SJCRH30 (cell line): ENCODE data around the gene SERAC1. TPM values are rescaled to one million over a fixed set of nuclear protein-coding genes. Genes with fewer than 3 reads are reported as not detected.
A peak's percentile ranks its signal among the peaks of the same experiment; 100 is the strongest.
"Not testable (repeated sequence)": the region's sequence is repeated elsewhere in the genome, so short reads cannot be mapped to it uniquely, and the experiment has no call there.

Experiments used
- DNase-seq, 2 experiments: peaks; one replicate each; pipeline ENCODE4 v3.0.0-alpha.2; 2015 to 2020
- H3K27ac ChIP-seq: fragments of 250-450 bp; sonication (Bioruptor Pico); 2 replicates; pipeline ENCODE4 v1.5.1; 2020; ENCODE audit warnings: mild to moderate bottlenecking, moderate library complexity
- H3K27me3 ChIP-seq: fragments of 250-450 bp; sonication (Bioruptor Pico); 2 replicates; pipeline ENCODE4 v1.5.1; 2020; ENCODE audit warnings: mild to moderate bottlenecking, moderate library complexity
- H3K36me3 ChIP-seq: fragments of 250-450 bp; sonication (Bioruptor Pico); 2 replicates; pipeline ENCODE4 v1.5.1; 2020; ENCODE audit warnings: mild to moderate bottlenecking, moderate library complexity
- H3K4me1 ChIP-seq: fragments of 250-450 bp; sonication (Bioruptor Pico); 2 replicates; pipeline ENCODE4 v1.5.1; 2020; ENCODE audit warnings: mild to moderate bottlenecking, moderate library complexity
- H3K4me3 ChIP-seq: fragments of 250-450 bp; sonication (Bioruptor Pico); 2 replicates; pipeline ENCODE4 v1.5.1; 2020; ENCODE audit warnings: mild to moderate bottlenecking, moderate library complexity
- H3K9me3 ChIP-seq: fragments of 250-450 bp; sonication (Bioruptor Pico); replicated peaks from 2 replicates; pipeline ENCODE4 v1.5.1; 2020; ENCODE audit warnings: mild to moderate bottlenecking, moderate library complexity
- total RNA-seq: library from RNA; depleted of rRNA; stranded (reverse); fragments of >200 nt; shearing (Covaris generic); gene quantifications from 2 replicates; pipeline ENCODE4 v1.2.3, GENCODE V29; 2014

Gene SERAC1
- total RNA-seq, 1 experiment from 2014 or later: 12.3 TPM

DNA sequence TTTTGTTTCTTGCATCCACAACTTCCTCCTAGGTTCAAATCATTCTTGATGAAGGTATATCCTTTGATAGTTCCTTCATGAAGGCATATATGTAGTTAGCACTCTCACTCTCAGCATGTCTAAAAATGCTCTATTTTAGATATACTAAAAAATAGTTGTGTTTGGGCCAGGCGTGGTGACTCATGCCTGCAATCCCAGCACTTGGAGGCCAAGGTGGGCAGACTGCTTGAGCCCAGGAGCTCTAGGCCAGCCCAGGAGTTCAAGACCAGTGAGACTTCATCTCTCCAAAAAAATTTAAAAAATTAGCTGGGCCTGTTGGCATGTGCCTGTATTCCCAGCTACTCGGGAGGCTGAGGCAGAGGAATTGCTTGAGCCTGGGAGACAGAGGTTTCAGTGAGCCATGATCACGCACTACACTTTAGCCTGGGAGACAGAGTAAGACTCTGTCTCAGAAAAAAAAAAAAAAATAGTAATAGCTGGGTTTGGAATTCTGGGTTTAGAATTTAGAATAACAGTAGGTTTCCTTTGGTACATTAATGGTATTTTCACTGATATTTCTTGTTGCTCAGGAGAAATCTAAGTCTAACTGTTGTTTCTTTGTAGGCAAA, 7.0 kb downstream of the SERAC1 start:
- no peaks in the 10 kb centered on the region for H3K4me1 ChIP-seq
- H3K27ac ChIP-seq: no peak overlapping the region
- no peak for DNase-seq
- peaks cover 8% of the 10 kb centered on the region for H3K36me3 ChIP-seq
- no peaks in the 10 kb centered on the region for H3K27me3 ChIP-seq
- H3K9me3 ChIP-seq: no peaks in the 10 kb centered on the region
- H3K4me3 ChIP-seq: no peak overlapping the region

DNA sequence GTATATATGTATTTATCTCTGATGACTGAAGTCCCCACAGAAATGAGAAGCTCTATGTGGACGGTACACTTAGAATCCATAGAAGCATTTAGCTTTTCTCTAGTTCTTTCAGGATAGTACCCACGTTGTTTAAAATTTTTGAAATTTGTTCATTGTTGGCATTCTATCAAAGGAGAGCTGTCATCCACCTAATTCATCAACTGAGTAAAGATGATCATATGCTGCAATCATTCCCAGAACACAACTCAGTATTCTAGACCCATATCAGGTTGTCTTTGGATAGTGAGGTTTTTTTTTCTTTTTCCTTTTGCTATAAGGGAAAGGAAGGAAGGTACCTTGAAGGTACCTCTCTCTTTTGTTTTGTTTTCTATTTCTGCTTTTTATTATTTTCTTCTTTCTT, 9.3 kb downstream of the SERAC1 start:
- DNase-seq: no peak
- H3K27ac ChIP-seq: no peak overlapping the region
- no peak overlapping the region for H3K4me3 ChIP-seq
- H3K27me3 ChIP-seq: no peaks in the 10 kb centered on the region
- H3K4me1 ChIP-seq: no peaks in the 10 kb centered on the region
- no peaks in the 10 kb centered on the region for H3K9me3 ChIP-seq
- H3K36me3 ChIP-seq: peaks cover 10% of the 10 kb centered on the region; the same call in 1 of the 2 replicates

DNA sequence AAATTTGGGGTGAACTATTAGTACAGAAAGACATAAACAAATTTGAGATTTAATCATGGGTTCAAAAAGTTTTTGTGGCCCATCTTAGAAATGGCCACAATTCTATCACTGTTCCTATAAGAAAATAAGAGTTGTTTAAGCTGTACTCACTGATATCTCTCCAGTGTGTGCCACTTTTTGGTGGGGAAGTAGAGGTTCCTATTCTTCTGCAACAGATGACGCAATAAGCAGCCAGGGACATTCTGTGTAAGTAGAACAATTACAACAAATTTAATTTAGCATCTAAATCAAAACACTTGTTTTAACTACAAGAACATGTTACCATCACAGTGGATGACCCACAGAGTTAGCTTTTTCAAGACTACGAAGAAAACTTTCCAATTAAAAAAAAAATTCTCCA, 9.9 kb downstream of the SERAC1 start:
- no peaks in the 10 kb centered on the region for H3K9me3 ChIP-seq
- DNase-seq: no peak
- H3K4me1 ChIP-seq: no peaks in the 10 kb centered on the region
- H3K27ac ChIP-seq: no peak overlapping the region
- H3K36me3 ChIP-seq: peaks cover 10% of the 10 kb centered on the region; the same call in 1 of the 2 replicates
- H3K4me3 ChIP-seq: no peak overlapping the region
- no peaks in the 10 kb centered on the region for H3K27me3 ChIP-seq

DNA sequence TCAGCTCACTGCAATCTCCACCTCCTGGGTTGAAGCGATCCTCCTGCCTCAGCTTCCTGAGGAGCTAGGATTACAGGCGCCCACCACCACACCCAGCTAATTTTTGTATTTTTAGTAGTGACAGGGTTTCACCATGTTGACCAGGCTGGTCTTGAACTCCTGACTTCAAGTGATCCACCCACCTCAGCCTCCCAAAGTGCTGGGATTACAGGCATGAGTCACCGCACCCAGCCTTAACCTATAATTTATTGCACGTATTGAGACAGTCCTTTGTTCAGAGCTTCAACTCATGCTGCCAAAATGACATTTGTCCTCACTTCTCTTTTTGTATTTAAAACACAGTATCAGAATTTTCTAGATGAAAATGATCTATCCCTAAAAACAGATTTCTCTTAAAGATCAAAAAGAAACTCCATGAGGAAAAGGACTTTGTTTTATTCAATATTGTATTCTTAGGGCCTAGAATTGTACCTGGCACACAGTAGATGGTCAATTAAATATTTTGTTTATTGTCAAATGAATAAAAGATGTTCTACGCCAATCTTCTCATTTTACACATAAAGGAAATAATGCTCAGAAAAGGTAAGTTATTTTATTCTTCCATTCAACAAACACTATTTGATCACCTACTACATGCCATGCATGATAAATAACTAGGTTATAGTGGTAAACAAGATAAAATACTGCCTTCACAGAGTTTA, 10.8 kb downstream of the SERAC1 start:
- H3K36me3 ChIP-seq: peaks cover 10% of the 10 kb centered on the region; the same call in 1 of the 2 replicates
- H3K9me3 ChIP-seq: no peaks in the 10 kb centered on the region
- DNase-seq: no peak
- no peaks in the 10 kb centered on the region for H3K27me3 ChIP-seq
- H3K4me3 ChIP-seq: no peak overlapping the region
- H3K4me1 ChIP-seq: no peaks in the 10 kb centered on the region
- H3K27ac ChIP-seq: no peak overlapping the region

DNA sequence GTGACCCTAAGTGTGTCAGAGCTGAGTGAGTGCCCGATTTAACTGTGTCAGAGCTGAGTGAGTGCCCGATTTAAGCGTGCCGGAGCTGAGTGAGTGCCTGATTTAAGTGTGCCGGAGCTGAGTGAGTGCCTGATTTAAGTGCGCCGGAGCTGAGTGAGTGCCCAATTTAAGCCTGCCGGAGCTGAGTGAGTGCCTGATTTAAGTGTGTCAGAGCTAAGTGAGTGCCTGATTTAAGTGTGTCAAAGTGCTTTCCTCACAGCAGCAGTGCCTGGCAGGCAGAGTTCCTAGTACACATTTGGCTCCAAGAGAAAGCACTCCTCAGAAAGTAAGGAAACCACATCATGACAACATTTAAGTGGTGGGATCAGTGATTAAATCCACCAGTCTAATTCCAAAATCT, 13.2 kb downstream of the SERAC1 start:
- no peak overlapping the region for H3K27ac ChIP-seq
- no peaks in the 10 kb centered on the region for H3K4me1 ChIP-seq
- DNase-seq: no peak
- H3K9me3 ChIP-seq: no peaks in the 10 kb centered on the region
- no peak overlapping the region for H3K4me3 ChIP-seq
- no peaks in the 10 kb centered on the region for H3K27me3 ChIP-seq
- H3K36me3 ChIP-seq: peaks cover 10% of the 10 kb centered on the region; the same call in 1 of the 2 replicates

DNA sequence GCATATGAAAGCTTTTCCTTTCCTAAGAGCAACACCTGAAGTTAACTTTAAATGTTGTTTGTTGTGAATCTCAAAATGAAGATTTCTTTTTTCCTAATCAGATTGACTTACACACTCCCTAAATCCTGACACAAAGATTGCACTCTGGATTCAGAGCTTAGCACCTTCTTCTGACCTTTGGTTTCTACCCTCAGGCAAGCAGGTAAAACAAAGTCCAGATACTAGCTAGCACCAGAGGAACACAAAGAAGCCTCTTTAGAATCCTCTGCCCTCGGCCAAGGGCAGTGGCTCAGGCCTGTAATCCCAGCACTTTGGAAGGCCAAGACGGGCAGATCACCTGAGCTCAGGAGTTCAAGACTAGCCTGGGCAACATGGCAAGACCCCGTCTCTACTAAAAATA, 14.5 kb downstream of the SERAC1 start:
- Histone ChIP-seq H3K9me3 (no peaks in the 10 kb centered on the region), H3K27me3 (no peaks in the 10 kb centered on the region), H3K4me1 (no peaks in the 10 kb centered on the region), H3K27ac (no peak overlapping the region), H3K4me3 (no peak overlapping the region), H3K36me3 (peaks cover 10% of the 10 kb centered on the region; the same call in 1 of the 2 replicates)
- no peak for DNase-seq

DNA sequence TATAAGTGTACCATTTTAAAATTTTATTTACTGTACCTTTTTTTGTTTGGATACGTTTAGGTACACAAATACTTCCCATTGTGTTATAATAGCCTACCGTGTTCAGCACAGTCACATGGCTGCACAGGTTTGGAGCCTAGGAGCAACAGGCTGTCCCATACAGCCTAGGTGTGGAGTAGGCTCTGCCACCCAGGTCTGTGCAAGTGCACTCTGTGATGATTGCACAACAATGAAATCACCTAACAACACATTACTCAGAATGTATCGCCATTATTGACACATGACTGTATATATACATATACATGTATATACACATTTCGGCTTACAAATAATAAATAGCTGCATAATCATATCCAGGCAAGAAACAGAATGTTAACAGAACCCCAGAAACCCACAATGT, 15.4 kb downstream of the SERAC1 start:
- Histone ChIP-seq H3K4me3 (no peak overlapping the region), H3K27ac (no peak overlapping the region), H3K4me1 (no peaks in the 10 kb centered on the region), H3K36me3 (peaks cover 10% of the 10 kb centered on the region; the same call in 1 of the 2 replicates), H3K9me3 (no peaks in the 10 kb centered on the region), H3K27me3 (no peaks in the 10 kb centered on the region)
- DNase-seq: no peak

DNA sequence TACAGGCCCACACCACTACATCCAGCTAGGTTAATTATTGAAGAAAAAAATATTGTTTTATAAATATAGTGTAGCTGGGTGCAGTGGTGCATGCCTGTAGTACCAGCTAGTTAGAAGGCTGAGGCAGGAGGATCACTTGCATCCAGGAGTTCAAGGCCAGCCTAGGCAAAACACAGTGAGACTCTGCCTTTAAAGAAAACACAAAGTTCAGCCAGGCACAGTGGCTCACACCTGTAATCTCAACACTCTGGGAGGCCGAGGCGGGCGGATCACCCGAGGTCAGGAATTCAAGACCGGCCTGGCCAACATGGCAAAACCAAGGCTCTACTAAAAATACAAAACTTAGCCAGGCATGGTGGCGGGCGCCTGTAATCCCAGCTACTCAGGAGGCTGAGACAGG, 16.0 kb downstream of the SERAC1 start:
- H3K27ac ChIP-seq, H3K4me1 ChIP-seq, H3K27me3 ChIP-seq, H3K36me3 ChIP-seq, H3K9me3 ChIP-seq, H3K4me3 ChIP-seq, DNase-seq: not testable (repeated sequence)

DNA sequence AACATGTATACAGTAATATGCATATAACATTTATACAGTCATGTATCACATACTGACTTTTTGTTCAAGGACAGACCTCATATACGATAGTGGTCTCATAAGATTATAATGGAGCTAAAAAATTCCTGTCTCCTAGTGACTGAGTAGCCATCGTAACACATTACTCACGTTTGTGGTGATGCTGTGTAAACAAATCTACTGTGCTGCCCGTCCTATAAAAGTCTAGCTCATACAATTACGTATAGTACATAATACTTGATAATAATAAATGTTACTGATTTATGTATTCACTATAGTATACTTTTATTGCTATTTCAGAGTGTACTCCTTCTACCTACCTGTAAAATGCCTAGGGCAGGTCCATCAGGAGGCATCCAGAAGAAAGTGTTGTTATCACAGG, 17.4 kb downstream of the SERAC1 start:
- Histone ChIP-seq H3K27me3 (no peaks in the 10 kb centered on the region), H3K36me3 (peaks cover 5% of the 10 kb centered on the region), H3K4me3 (no peak overlapping the region), H3K4me1 (no peaks in the 10 kb centered on the region), H3K9me3 (no peaks in the 10 kb centered on the region), H3K27ac (no peak overlapping the region)
- no peak for DNase-seq

DNA sequence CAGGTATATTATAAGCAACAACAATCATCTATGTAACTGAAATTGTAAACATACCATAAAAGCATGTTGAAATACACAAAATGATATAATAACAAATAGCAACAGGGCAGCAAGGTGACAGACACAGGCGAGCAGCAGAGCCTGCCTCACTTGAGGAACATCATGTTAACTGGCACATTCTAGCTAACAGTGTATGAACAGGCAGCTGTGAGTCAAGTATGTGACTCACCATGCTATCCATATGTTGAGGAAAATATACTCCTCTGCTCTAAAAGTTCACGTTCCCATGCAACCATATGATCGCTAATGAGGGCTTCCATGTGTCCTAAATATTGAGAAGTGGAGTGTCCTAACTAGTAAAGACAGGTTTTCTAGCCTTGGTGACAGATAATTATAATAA, 18.4 kb downstream of the SERAC1 start:
- no peak overlapping the region for H3K27ac ChIP-seq
- H3K27me3 ChIP-seq: no peaks in the 10 kb centered on the region
- no peaks in the 10 kb centered on the region for H3K9me3 ChIP-seq
- H3K36me3 ChIP-seq: peaks cover 5% of the 10 kb centered on the region
- H3K4me3 ChIP-seq: no peak overlapping the region
- H3K4me1 ChIP-seq: no peaks in the 10 kb centered on the region
- DNase-seq: no peak

DNA sequence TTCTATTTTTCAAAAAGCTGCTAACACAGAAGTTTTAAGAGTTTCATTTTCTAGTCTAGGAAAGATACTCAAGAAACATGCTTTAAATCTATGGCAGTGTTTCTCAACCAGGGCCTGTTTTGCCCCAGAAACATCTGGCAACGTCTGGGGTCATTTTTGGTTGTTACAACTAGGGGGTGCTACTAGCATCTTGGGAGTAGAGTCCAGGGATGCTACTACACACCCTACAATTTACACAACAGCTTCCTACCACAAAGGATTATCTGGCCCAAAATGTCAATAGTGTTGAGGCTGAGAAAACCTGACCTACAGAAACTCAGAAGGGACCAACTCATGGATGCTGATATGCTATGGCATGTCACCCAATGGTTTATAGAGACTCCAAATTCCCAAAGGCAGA, 24.4 kb downstream of the SERAC1 start:
- Histone ChIP-seq H3K4me3 (no peak overlapping the region), H3K27ac (no peak overlapping the region), H3K27me3 (no peaks in the 10 kb centered on the region), H3K4me1 (no peaks in the 10 kb centered on the region), H3K9me3 (no peaks in the 10 kb centered on the region), H3K36me3 (peaks cover 16% of the 10 kb centered on the region; the same call in 1 of the 2 replicates)
- peak in 1 of 2 experiments; percentile 34 for DNase-seq

DNA sequence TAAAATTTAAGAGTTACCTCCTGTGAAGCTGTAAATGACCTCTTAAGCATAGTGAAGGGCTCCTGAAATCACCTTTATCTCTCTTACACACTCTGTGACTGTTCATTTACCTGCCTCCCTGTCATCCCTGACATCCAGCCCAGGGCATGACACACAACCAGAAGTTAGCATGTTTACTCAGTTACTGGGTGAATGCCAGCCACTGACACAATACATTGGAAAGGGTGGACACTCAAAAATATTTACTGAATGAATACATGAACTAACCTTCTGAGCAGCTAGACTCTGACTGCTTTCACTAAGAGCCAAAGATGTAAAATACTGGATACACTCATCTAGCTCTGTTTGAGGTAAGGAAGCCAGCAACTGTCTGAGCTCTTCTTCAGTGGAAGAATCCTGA, 25.3 kb downstream of the SERAC1 start:
- H3K4me1 ChIP-seq: no peaks in the 10 kb centered on the region
- no peaks in the 10 kb centered on the region for H3K27me3 ChIP-seq
- no peaks in the 10 kb centered on the region for H3K9me3 ChIP-seq
- no peak overlapping the region for H3K27ac ChIP-seq
- peaks cover 16% of the 10 kb centered on the region; the same call in 1 of the 2 replicates for H3K36me3 ChIP-seq
- H3K4me3 ChIP-seq: no peak overlapping the region
- DNase-seq: no peak

DNA sequence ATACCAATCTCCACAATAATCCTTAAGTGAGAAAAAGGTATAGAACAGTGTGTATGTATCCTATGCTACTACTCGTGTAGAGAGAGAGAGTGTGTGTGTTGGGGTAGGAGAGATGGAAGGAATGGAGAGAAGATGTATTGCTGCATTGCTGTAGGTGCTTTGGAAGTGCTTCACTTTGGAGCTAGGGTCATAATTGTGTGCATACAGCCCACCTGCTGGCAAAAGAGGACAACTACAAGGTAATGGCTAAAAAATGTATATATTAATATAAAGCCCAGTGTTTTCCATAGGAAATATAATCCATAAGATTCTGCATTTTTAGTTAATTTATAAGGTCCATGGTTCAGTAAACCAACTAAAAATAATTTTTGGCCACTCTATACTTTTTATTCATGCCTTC, 36.1 kb downstream of the SERAC1 start:
- H3K4me3 ChIP-seq: no peak overlapping the region
- peak; percentile 48 to 73 for DNase-seq

DNA sequence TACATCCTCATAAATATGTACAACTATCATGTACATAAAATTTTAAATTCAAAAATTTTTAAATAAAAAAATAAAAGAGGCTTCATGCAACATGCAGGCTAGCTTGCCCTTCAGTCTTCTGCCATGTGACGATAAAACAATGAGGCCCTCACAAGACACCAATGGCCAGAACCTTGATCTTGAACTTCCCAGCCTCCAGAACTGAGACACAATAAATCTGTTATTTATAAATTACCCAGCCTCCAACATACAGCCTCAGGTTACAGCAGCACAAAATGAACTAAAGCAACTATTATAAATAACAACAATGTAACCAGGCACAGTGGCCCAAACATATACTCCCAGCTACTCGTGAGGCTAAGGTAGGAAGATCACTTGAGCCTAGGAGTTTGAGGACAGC, 42.8 kb downstream of the SERAC1 start:
- Histone ChIP-seq H3K4me1 (peaks cover 4% of the 10 kb centered on the region), H3K9me3 (no peaks in the 10 kb centered on the region), H3K27ac (no peak overlapping the region), H3K4me3 (no peak overlapping the region), H3K36me3 (peaks cover 7% of the 10 kb centered on the region; the same call in 1 of the 2 replicates), H3K27me3 (no peaks in the 10 kb centered on the region)
- DNase-seq: no peak

More for the DNA sequence above, 36.1 kb downstream of the SERAC1 start:
- no peaks in the 10 kb centered on the region for H3K4me1 ChIP-seq
- H3K27me3 ChIP-seq: no peaks in the 10 kb centered on the region
- no peak overlapping the region for H3K27ac ChIP-seq
- peaks cover 4% of the 10 kb centered on the region for H3K36me3 ChIP-seq
- H3K9me3 ChIP-seq: no peaks in the 10 kb centered on the region

DNA sequence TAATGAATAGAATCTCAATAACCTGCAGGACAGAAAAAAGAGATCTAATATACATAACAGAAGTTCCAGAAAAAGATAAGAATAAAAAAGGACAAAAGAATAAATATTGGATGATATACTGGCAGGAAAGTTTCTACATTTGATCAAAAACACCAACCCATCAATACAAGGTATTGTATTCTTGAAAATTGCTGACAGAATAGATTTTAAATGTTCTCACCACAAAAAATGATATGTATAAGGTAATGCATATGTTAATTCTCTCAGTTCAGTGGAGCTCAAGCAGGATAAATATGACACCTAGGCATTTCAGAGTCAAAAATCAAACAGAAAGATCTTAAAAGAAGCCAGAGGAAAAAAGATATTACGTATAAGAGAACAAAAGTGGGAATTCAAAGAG, 43.8 kb downstream of the SERAC1 start:
- Histone ChIP-seq H3K36me3 (peaks cover 7% of the 10 kb centered on the region; the same call in 1 of the 2 replicates), H3K4me1 (peaks cover 4% of the 10 kb centered on the region), H3K4me3 (no peak overlapping the region), H3K9me3 (no peaks in the 10 kb centered on the region), H3K27me3 (no peaks in the 10 kb centered on the region), H3K27ac (no peak overlapping the region)
- no peak for DNase-seq

DNA sequence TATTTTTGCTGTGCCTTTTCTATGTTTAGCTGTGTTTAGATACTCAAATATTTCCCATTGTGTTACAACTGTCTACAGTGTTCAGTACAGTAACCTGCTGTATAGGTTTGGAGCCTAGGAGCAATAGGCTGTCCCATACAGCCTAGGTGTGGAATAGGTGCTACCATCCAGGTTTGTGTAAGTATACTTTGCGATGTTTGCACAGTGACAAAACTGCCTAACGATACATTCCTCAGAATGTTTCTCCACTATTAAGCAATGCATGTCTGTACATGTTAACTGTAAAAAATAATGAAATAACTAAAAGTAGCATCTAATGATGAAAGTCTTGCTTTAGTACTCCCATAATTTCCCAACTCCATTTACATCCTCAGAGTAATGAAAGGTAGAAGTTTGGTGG, 46.0 kb downstream of the SERAC1 start:
- H3K27ac ChIP-seq: no peak overlapping the region
- H3K27me3 ChIP-seq: no peaks in the 10 kb centered on the region
- no peaks in the 10 kb centered on the region for H3K9me3 ChIP-seq
- H3K4me3 ChIP-seq: no peak overlapping the region
- H3K4me1 ChIP-seq: peaks cover 4% of the 10 kb centered on the region
- DNase-seq: no peak
- peaks cover 7% of the 10 kb centered on the region; the same call in 1 of the 2 replicates for H3K36me3 ChIP-seq
